ENCODE measurements around the gene UNC45B. TPM values are rescaled to one million over a fixed set of nuclear protein-coding genes. Genes with fewer than 3 reads are reported as not detected.

UNC45B gene
- total and polyA plus RNA-seq, 2 of the 13 experiments (the other 11 are each of a cell fraction or from before 2014, with no cell fraction given), result 0.01 TPM; not detected in 1

- no peak overlapping the region for H2AFZ ChIP-seq (ENCODE audit: low read length)
These were observed 46.6 kb upstream of the UNC45B start for GRCh38 chr17:35101036-35101435.

GRCh38 chr17:35101725-35102124 lies 45.9 kb upstream of the UNC45B start:
- Histone ChIP-seq H4K20me1 (ENCODE audit: insufficient read depth, low read length) (no peaks in the 10 kb centered on the region), H3K27ac (ENCODE audit: extremely low read length, insufficient read depth, low read length) (no peak overlapping the region), H3K79me2 (ENCODE audit: insufficient read depth, low read length) (no peaks in the 10 kb centered on the region), H2AFZ (ENCODE audit: low read length) (no peak overlapping the region), H3K36me3 (replicated peaks in 1 of 2; ENCODE audit: control insufficient read depth in 1 of 2, insufficient read depth in 2 of 2, low read length in 2 of 2) (peaks cover 4 to 40% of the 10 kb centered on the region in 2 experiments; a peak in 4 of 5 replicates), H3K4me3 (replicated peaks in 1 of 3; ENCODE audit: insufficient read depth in 1 of 3, low read depth in 2 of 3, low read length in 3 of 3) (no peak overlapping the region), H3K9me3 (ENCODE audit: low read length) (no peaks in the 10 kb centered on the region), H3K9ac (ENCODE audit: insufficient read depth, low read depth, low read length) (no peak overlapping the region), H3K27me3 (ENCODE audit: control insufficient read depth in 1 of 2, insufficient read depth in 2 of 2, low read length in 2 of 2) (no peaks in the 10 kb centered on the region), H3K4me2 (ENCODE audit: low read depth, low read length) (no peak overlapping the region), H3K4me1 (ENCODE audit: insufficient read depth, low read length) (no peaks in the 10 kb centered on the region)
- CTCF ChIA-PET (ENCODE audit: low intra/inter-chr PET ratio, low total read pairs), result no interaction called here
- no peak for ATAC-seq
- no peak for DNase-seq (ENCODE audit: low spot score)
- no peak for FAIRE-seq
- POLR2A ChIA-PET, result no interaction called here
- WGBS (ENCODE audit: low lambda C conversion rate), result 96% methylated on average over 2 of the region's 2 CpGs
- BruUV-seq (replicated peaks), result no TSS peak
- intact Hi-C loops (cut with micrococcal nuclease; ENCODE audit: unreplicated experiment) (no loop called here), in situ Hi-C loops (cut with HindIII; ENCODE audit: extremely low pct_ligation_motif_present, low pct_unique_long_range_greater_than_20kb) (loop anchor here (25.0 kb wide), 1 partner anchor 514 kb away; the partner anchor contains the start of gene TMEM132E)
- no peak for TF ChIP-seq NBN (conservative IDR thresholded peaks at IDR 0.05)
- no peak for TF ChIP-seq ZMAT3 (CRISPR knock-in tag; conservative IDR thresholded peaks at IDR 0.05)
- TF ChIP-seq ZFX (CRISPR knock-in tag; IDR thresholded peaks at IDR 0.05; ENCODE audit: low read depth), result no peak
- no peak for TF ChIP-seq SMARCC2 (IDR thresholded peaks at IDR 0.05)
- TF ChIP-seq NFRKB (IDR thresholded peaks at IDR 0.05), result no peak
- TF ChIP-seq XRCC5 (optimal IDR thresholded peaks at IDR 0.05; ENCODE audit: low read length), result no peak
- TF ChIP-seq HDAC1 (CRISPR knock-in tag; IDR thresholded peaks at IDR 0.05), result no peak
- no peak for TF ChIP-seq CSRNP2 (CRISPR knock-in tag; conservative IDR thresholded peaks at IDR 0.05; ENCODE audit: low read depth)
- TF ChIP-seq ZNF607 (CRISPR knock-in tag; IDR thresholded peaks at IDR 0.05; ENCODE audit: borderline replicate concordance), result no peak
- TF ChIP-seq EP300 (IDR thresholded peaks at IDR 0.05; ENCODE audit: low read depth in 2 of 2, low read length in 2 of 2), result no peak
- TF ChIP-seq EP300 (CRISPR knock-in tag; IDR thresholded peaks at IDR 0.05; ENCODE audit: borderline replicate concordance), result no peak

More at GRCh38 chr17:35101036-35101435, 46.6 kb upstream of the UNC45B start:
- Histone ChIP-seq H3K4me2 (ENCODE audit: low read depth, low read length) (no peak overlapping the region), H3K36me3 (replicated peaks in 1 of 2; ENCODE audit: control insufficient read depth in 1 of 2, insufficient read depth in 2 of 2, low read length in 2 of 2) (peaks cover 3 to 34% of the 10 kb centered on the region in 2 experiments; a peak in 4 of 5 replicates), H3K79me2 (ENCODE audit: insufficient read depth, low read length) (no peaks in the 10 kb centered on the region), H3K4me3 (replicated peaks in 1 of 3; ENCODE audit: insufficient read depth in 1 of 3, low read depth in 2 of 3, low read length in 3 of 3) (no peak overlapping the region), H3K9ac (ENCODE audit: insufficient read depth, low read depth, low read length) (no peak overlapping the region), H3K27me3 (ENCODE audit: control insufficient read depth in 1 of 2, insufficient read depth in 2 of 2, low read length in 2 of 2) (no peaks in the 10 kb centered on the region), H3K4me1 (ENCODE audit: insufficient read depth, low read length) (no peaks in the 10 kb centered on the region), H3K9me3 (ENCODE audit: low read length) (no peaks in the 10 kb centered on the region), H3K27ac (ENCODE audit: extremely low read length, insufficient read depth, low read length) (no peak overlapping the region), H4K20me1 (ENCODE audit: insufficient read depth, low read length) (no peaks in the 10 kb centered on the region)
- ChIA-PET CTCF (ENCODE audit: low intra/inter-chr PET ratio, low total read pairs) (no interaction called here), POLR2A (no interaction called here)
- FAIRE-seq (no peak), DNase-seq (ENCODE audit: low spot score) (no peak), ATAC-seq (no peak)
- WGBS (ENCODE audit: low lambda C conversion rate), result 94% methylated on average over 7 of the region's 14 CpGs
- intact Hi-C loops (cut with micrococcal nuclease; ENCODE audit: unreplicated experiment) (no loop called here), in situ Hi-C loops (cut with HindIII; ENCODE audit: extremely low pct_ligation_motif_present, low pct_unique_long_range_greater_than_20kb) (loop anchor here (25.0 kb wide), 1 partner anchor 514 kb away; the partner anchor contains the start of gene TMEM132E)
- TF ChIP-seq MXD4 (CRISPR knock-in tag; IDR thresholded peaks at IDR 0.05) (no peak), HIVEP1 (CRISPR knock-in tag; IDR thresholded peaks at IDR 0.05) (no peak), ZNF326 (CRISPR knock-in tag; IDR thresholded peaks at IDR 0.05; ENCODE audit: borderline replicate concordance) (no peak), ZNF746 (CRISPR knock-in tag; IDR thresholded peaks at IDR 0.05) (no peak), ZBTB38 (CRISPR knock-in tag; IDR thresholded peaks at IDR 0.05) (no peak), LBX2 (CRISPR knock-in tag; IDR thresholded peaks at IDR 0.05; ENCODE audit: borderline replicate concordance) (no peak), FOXK2 (IDR thresholded peaks at IDR 0.05) (no peak), ZFY (CRISPR knock-in tag; IDR thresholded peaks at IDR 0.05) (no peak), ZNF232 (CRISPR knock-in tag; IDR thresholded peaks at IDR 0.05; ENCODE audit: borderline replicate concordance) (no peak), ZFP1 (CRISPR knock-in tag; IDR thresholded peaks at IDR 0.05) (no peak), MEF2D (CRISPR knock-in tag; IDR thresholded peaks at IDR 0.05) (no peak), KMT2B (CRISPR knock-in tag; IDR thresholded peaks at IDR 0.05) (no peak), IKZF4 (CRISPR knock-in tag; IDR thresholded peaks at IDR 0.05; ENCODE audit: borderline replicate concordance, low read depth, not compliant biosample characterization) (no peak), HNRNPUL1 (IDR thresholded peaks at IDR 0.05; ENCODE audit: low read depth, low read length) (no peak), ZNF782 (CRISPR knock-in tag; IDR thresholded peaks at IDR 0.05; ENCODE audit: borderline replicate concordance) (no peak), ETV6 (CRISPR knock-in tag; conservative IDR thresholded peaks at IDR 0.05) (no peak), HOXA7 (CRISPR knock-in tag; IDR thresholded peaks at IDR 0.05) (no peak)
- BruUV-seq (replicated peaks), result no TSS peak
